Measurements from ENCODE around the gene MBP. TPM values are rescaled to one million over a fixed set of nuclear protein-coding genes. Genes with fewer than 3 reads are reported as not detected.

The MBP gene
- total and polyA plus RNA-seq, 10 of the 15 experiments (the other 5 are each of a cell fraction or from before 2014, with no cell fraction given): 12.2 to 67.8 (median 42.1) TPM

DNA sequence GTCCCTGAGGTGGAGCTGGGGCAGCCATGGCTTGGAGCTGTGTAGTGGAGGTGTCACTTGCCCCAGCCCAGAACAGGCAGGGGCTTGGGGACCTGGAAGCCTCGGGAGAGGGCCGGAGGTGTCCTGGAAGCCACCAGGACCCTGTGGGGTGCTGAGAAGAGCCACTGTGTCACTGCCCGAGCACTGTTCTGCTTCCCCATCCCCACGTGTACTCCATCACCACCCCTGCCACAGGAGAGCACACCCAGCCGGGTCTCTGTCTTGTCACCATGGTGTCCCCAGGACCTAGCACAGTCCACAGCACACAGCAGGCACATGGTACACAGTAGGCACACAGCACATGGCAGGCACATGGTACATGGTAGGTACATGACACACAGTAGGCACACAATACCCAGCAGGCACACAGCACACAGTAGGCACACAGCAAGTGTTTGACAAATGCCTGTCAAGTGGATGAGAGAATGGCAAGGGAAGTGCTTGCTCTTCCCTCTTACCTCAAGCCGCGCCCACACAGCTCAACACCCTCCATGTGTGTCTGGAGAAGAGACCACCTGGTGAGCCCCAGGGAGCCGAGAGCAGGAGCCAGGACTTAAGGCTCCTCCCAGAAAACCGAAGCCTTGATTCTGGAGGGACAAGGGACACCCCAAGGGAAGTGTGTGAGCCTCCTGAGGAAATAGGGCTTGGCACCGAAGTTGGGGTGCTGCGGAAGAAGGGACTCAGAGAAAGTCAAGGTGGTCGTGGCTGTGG is 13.3 kb downstream of the MBP start:
- Histone ChIP-seq H3K9ac (ENCODE audit: control insufficient read depth, insufficient read depth, low read length) (no peak overlapping the region), H3K27ac (ENCODE audit: control insufficient read depth, insufficient read depth) (no peak overlapping the region), H3K4me2 (ENCODE audit: control insufficient read depth, insufficient read depth) (no peak overlapping the region), H2AFZ (ENCODE audit: control insufficient read depth, low read depth, low read length) (no peak overlapping the region), H4K20me1 (ENCODE audit: control insufficient read depth, insufficient read depth) (0 out of 2 replicates have a peak, but pooled peaks cover 3% of the 10 kb centered on the region), H3K79me2 (ENCODE audit: control insufficient read depth, insufficient read depth, low read length) (peaks cover 83% of the 10 kb centered on the region), H3K27me3 (replicated peaks in 1 of 2; ENCODE audit: control insufficient read depth in 2 of 2, insufficient read depth in 2 of 2, low read length in 1 of 2) (no peaks in the 10 kb centered on the region), H3K4me1 (ENCODE audit: control insufficient read depth, insufficient read depth, low read length) (peaks cover 26% of the 10 kb centered on the region), H3K9me3 (replicated peaks; ENCODE audit: control insufficient read depth, insufficient read depth, low read length) (no peaks in the 10 kb centered on the region; the same call in 2 of the 3 replicates), H3K4me3 (no peak overlapping the region), H3K36me3 (ENCODE audit: control insufficient read depth in 2 of 2, insufficient read depth in 2 of 2, low read length in 1 of 2) (peaks cover 14 to 17% of the 10 kb centered on the region in 2 experiments)
- ChIA-PET SMC1A (ENCODE audit: uncharacterized antibody, unreplicated experiment) (interaction anchor here (0.6 kb wide), 1 partner anchor 17 kb away, joined by 3 read pairs; no protein-coding TSS in a partner anchor), POLR2A (no interaction called here), RAD21 (ENCODE audit: unreplicated experiment) (no interaction called here), CTCF (no interaction called here)
- peak; percentile 76 for TF ChIP-seq DPF2 (IDR thresholded peaks at IDR 0.05)
- TF ChIP-seq PML (IDR thresholded peaks at IDR 0.05; ENCODE audit: low read length): no peak
- peak; percentile 17; the same call in 1 of the 2 replicates for TF ChIP-seq POLR2AphosphoS5 (IDR thresholded peaks at IDR 0.05; ENCODE audit: low read length)
- peak; percentile 36; the same call in 1 of the 2 replicates for TF ChIP-seq POLR2A (IDR thresholded peaks at IDR 0.05; ENCODE audit: low read depth, low read length)
- no TSS peak for BruUV-seq (replicated peaks)
- intact Hi-C loops (cut with micrococcal nuclease; ENCODE audit: unreplicated experiment) (no loop called here), in situ Hi-C loops (cut with MboI) (loop anchor here (25.0 kb wide), 1 partner anchor 1907 kb away; the partner anchor contains the start of genes PTGR3 and TSHZ1)
- no peak for DNase-seq (ENCODE audit: low read depth, low spot score)
- no peak for FAIRE-seq
- WGBS (ENCODE audit: insufficient coverage, insufficient replicate concordance, low lambda C conversion rate, missing lambda C conversion rate): 94% methylated on average over 10 of the region's 12 CpGs
- no peak for ATAC-seq

DNA sequence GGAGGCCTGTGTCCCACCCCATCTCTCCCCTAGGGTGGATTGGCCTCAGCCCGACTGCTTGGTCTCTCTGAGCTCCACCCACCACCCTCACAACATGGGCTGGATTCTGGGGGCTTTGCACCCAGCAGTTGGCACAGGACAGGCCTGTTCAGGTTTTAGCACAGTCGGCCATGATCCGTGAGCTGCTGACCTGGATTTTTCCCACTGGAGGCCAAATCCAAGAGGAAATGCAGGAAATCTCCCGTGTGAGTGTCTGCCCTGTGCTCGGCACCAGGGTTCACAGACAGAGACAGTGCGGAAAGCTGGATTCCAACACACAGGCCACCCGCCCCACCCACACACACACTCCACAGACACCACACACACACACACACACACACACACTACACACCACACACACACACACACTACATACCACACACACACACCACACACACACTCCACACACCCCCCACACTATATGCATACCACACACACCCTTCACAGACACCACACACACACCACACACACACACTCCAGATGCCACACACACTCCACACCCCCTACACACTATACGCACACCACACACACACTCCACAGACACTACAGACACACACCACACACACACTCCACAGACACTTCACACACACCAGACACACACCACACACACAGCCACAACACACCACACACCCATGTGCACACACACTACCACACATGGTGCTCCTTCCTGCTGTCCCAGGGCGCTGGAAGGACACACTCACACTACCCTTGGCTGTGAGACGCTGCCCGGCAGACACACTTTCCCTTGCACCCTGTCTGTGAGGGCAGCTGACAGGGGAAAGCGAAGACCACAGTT is 14.1 kb downstream of the MBP start:
- 98% methylated on average over 10 of the region's 12 CpGs for WGBS (ENCODE audit: insufficient coverage, insufficient replicate concordance, low lambda C conversion rate, missing lambda C conversion rate)
- Histone ChIP-seq H2AFZ (ENCODE audit: control insufficient read depth, low read depth, low read length) (no peak overlapping the region), H3K27ac (ENCODE audit: control insufficient read depth, insufficient read depth) (no peak overlapping the region), H3K79me2 (ENCODE audit: control insufficient read depth, insufficient read depth, low read length) (peaks cover 76% of the 10 kb centered on the region), H3K36me3 (ENCODE audit: control insufficient read depth in 2 of 2, insufficient read depth in 2 of 2, low read length in 1 of 2) (peaks cover 13 to 16% of the 10 kb centered on the region in 2 experiments), H3K9me3 (replicated peaks; ENCODE audit: control insufficient read depth, insufficient read depth, low read length) (no peaks in the 10 kb centered on the region; the same call in 2 of the 3 replicates), H3K27me3 (replicated peaks in 1 of 2; ENCODE audit: control insufficient read depth in 2 of 2, insufficient read depth in 2 of 2, low read length in 1 of 2) (no peaks in the 10 kb centered on the region), H3K4me1 (ENCODE audit: control insufficient read depth, insufficient read depth, low read length) (peaks cover 19% of the 10 kb centered on the region), H3K9ac (ENCODE audit: control insufficient read depth, insufficient read depth, low read length) (no peak overlapping the region), H3K4me3 (no peak overlapping the region), H4K20me1 (ENCODE audit: control insufficient read depth, insufficient read depth) (0 out of 2 replicates have a peak, but pooled peaks cover 3% of the 10 kb centered on the region), H3K4me2 (ENCODE audit: control insufficient read depth, insufficient read depth) (no peak overlapping the region; the same call in 1 of the 2 replicates)
- ChIA-PET POLR2A (no interaction called here), CTCF (no interaction called here), RAD21 (ENCODE audit: unreplicated experiment) (no interaction called here), SMC1A (ENCODE audit: uncharacterized antibody, unreplicated experiment) (no interaction called here)
- intact Hi-C loops (cut with micrococcal nuclease; ENCODE audit: unreplicated experiment) (no loop called here), in situ Hi-C loops (cut with MboI) (loop anchor here (25.0 kb wide), 1 partner anchor 1906 kb away; the partner anchor contains the start of genes PTGR3 and TSHZ1)
- no peak for ATAC-seq
- DNase-seq (ENCODE audit: low read depth, low spot score): no peak
- BruUV-seq (replicated peaks): no TSS peak
- peak; percentile 23 for FAIRE-seq
- TF ChIP-seq ZBED1 (IDR thresholded peaks at IDR 0.05; ENCODE audit: borderline replicate concordance) (no peak), SMAD1 (IDR thresholded peaks at IDR 0.05; ENCODE audit: low read depth, partially characterized antibody) (no peak), HSF1 (IDR thresholded peaks at IDR 0.05; ENCODE audit: low read depth, low read length) (no peak), POLR2A (IDR thresholded peaks at IDR 0.05; ENCODE audit: low read depth, low read length) (no peak; the same call in none of the 2 replicates), FOS (IDR thresholded peaks at IDR 0.05; ENCODE audit: borderline replicate concordance, extremely low read depth, insufficient read length) (no peak), RBBP5 (conservative IDR thresholded peaks at IDR 0.05) (no peak), NFIC (IDR thresholded peaks at IDR 0.05; ENCODE audit: low read depth, low read length) (no peak), IKZF1 (conservative IDR thresholded peaks at IDR 0.05) (0 out of 2 replicates have a peak, but pooled peaks have one; percentile 23)
- TF ChIP-seq, protein P1, sequence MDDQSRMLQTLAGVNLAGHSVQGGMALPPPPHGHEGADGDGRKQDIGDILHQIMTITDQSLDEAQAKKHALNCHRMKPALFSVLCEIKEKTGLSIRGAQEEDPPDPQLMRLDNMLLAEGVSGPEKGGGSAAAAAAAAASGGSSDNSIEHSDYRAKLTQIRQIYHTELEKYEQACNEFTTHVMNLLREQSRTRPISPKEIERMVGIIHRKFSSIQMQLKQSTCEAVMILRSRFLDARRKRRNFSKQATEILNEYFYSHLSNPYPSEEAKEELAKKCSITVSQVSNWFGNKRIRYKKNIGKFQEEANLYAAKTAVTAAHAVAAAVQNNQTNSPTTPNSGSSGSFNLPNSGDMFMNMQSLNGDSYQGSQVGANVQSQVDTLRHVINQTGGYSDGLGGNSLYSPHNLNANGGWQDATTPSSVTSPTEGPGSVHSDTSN (IDR thresholded peaks at IDR 0.05; ENCODE audit: insufficient replicate concordance, low read depth, low read length): no peak

All from GM12878 (cell line).